Ectodermal cell (in vitro differentiated cells): ENCODE measurements around the gene TPCN2.

Source experiments
- H3K27ac ChIP-seq: 2 replicates; pipeline ENCODE4 v1.7.0; 2013; ENCODE audit warnings: mild to moderate bottlenecking, low read depth, low read length; ENCODE audit not compliant: insufficient read depth, poor library complexity, severe bottlenecking
- H3K27me3 ChIP-seq: 2 replicates; pipeline ENCODE4 v1.7.0; 2013; ENCODE audit warnings: mild to moderate bottlenecking, low read length; ENCODE audit not compliant: insufficient read depth, control insufficient read depth, poor library complexity, severe bottlenecking
- H3K36me3 ChIP-seq: one replicate; pipeline ENCODE4 v1.7.0; 2013; ENCODE audit warnings: low read length; ENCODE audit not compliant: control insufficient read depth, insufficient read depth
- H3K4me1 ChIP-seq: one replicate; pipeline ENCODE4 v1.7.0; 2013; ENCODE audit warnings: low read length; ENCODE audit not compliant: control insufficient read depth, insufficient read depth
- H3K4me3 ChIP-seq: 2 replicates; pipeline ENCODE4 v1.7.0; 2013; ENCODE audit warnings: low read depth, low read length, control low read depth; ENCODE audit not compliant: insufficient read depth
- H3K9me3 ChIP-seq: 2 replicates; pipeline ENCODE4 v1.7.0; 2013; ENCODE audit warnings: mild to moderate bottlenecking, low read length, moderate library complexity; ENCODE audit not compliant: control insufficient read depth
- WGBS, 2 experiments: methylation state at CpG; one replicate each; pipeline ENCODE4 v1.1.7; 2013; ENCODE audit warnings: missing lambda C conversion rate in 2 of 2; 5-methylcytosine and 5-hydroxymethylcytosine counted together

The TPCN2 gene

GRCh38 chr11:69024509-69024908, 24.2 kb upstream of the TPCN2 start:
- Histone ChIP-seq H3K4me1 (no peaks in the 10 kb centered on the region), H3K4me3 (no peak overlapping the region), H3K27ac (no peak overlapping the region), H3K27me3 (no peaks in the 10 kb centered on the region), H3K9me3 (no peaks in the 10 kb centered on the region), H3K36me3 (no peaks in the 10 kb centered on the region)
- WGBS, 2 experiments, result 95% methylated on average over 6 of the region's 6 CpGs

GRCh38 chr11:69027704-69028372, 20.9 kb upstream of the TPCN2 start:
- Histone ChIP-seq H3K27me3 (no peaks in the 10 kb centered on the region), H3K27ac (no peak overlapping the region), H3K4me1 (no peaks in the 10 kb centered on the region), H3K9me3 (no peaks in the 10 kb centered on the region), H3K36me3 (no peaks in the 10 kb centered on the region), H3K4me3 (no peak overlapping the region)
- WGBS, 2 experiments, result 82 to 86% methylated on average over 9 of the region's 9 CpGs

- Histone ChIP-seq H3K27me3 (no peaks in the 10 kb centered on the region), H3K36me3 (no peaks in the 10 kb centered on the region), H3K4me3 (no peak overlapping the region), H3K4me1 (peaks cover 3% of the 10 kb centered on the region), H3K27ac (no peak overlapping the region), H3K9me3 (no peaks in the 10 kb centered on the region)
- WGBS, 2 experiments, result 88 to 94% methylated on average over 6 of the region's 6 CpGs
Measured at GRCh38 chr11:69030301-69030700, 18.4 kb upstream of the TPCN2 start.

DNA sequence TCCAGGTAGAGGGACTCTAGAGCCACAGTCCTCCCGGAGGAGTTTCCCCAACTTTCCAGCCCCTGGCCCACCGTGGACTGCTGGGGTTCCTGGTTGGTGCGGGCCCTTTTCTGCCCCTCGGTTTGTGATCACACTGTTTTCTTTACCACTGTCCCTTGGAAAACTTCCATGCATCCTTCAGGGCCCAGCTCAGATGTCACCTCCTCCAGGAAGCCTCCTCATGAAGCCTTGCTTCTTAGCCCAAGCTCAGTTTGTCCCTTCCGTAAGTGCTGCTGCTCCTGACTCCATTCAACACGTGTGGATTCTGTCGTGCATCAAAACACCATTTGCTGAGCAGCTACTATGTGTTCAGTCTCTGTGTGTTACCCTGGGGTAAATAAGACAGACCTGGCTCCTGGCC, 15.9 kb upstream of the TPCN2 start:
- 86 to 90% methylated on average over 7 of the region's 7 CpGs for WGBS, 2 experiments

GRCh38 chr11:69033431-69033830, 15.3 kb upstream of the TPCN2 start:
- Histone ChIP-seq H3K9me3 (no peaks in the 10 kb centered on the region), H3K27me3 (no peaks in the 10 kb centered on the region), H3K36me3 (no peaks in the 10 kb centered on the region), H3K27ac (no peak overlapping the region), H3K4me1 (peaks cover 6% of the 10 kb centered on the region), H3K4me3 (no peak overlapping the region)
- 89 to 93% methylated on average over 11 of the region's 11 CpGs for WGBS, 2 experiments

More for the DNA sequence above, 15.9 kb upstream of the TPCN2 start:
- no peak overlapping the region for H3K4me3 ChIP-seq
- H3K4me1 ChIP-seq, result peaks cover 6% of the 10 kb centered on the region
- no peaks in the 10 kb centered on the region for H3K36me3 ChIP-seq
- H3K27me3 ChIP-seq, result no peaks in the 10 kb centered on the region
- H3K27ac ChIP-seq, result no peak overlapping the region
- H3K9me3 ChIP-seq, result no peaks in the 10 kb centered on the region

DNA sequence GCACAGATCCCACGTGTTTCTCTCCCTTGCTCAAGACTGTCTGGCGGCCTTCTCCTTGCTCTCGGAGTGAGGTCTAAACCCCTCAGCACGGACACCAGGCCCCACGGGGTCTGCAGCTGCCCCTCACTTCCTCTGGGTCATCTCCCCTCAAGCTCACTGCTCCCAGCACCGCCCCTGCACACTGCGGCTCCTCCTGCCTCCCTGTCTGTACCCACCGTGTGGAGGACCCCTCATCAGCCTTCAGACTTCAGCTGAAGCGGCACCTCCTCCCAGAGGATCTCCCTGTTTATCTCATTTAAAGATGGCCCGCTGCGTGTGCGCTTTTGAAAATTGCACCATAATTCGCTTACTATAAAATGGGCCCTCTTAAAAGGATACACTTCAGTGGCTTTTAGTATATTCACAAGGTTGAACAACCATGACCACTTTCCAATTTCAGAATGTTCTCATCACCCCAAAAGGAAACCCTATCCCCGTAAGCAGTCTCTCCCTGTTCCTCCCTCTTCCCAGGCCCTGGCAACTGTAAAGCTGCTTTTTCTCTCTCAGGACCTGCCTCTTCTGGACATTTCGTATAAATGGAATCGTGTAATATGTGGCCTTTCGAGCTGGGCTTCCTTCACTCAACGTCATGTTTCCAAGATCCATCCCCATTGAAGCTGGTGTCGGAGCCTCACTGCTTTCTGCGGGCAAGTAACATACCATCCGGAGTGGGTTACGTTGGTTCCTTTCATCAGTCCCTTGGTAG, 14.4 kb upstream of the TPCN2 start:
- H3K27me3 ChIP-seq, result no peaks in the 10 kb centered on the region
- WGBS, 2 experiments, result 89 to 90% methylated on average over 22 of the region's 22 CpGs
- H3K27ac ChIP-seq, result no peak overlapping the region
- H3K4me1 ChIP-seq, result peaks cover 6% of the 10 kb centered on the region
- no peaks in the 10 kb centered on the region for H3K9me3 ChIP-seq
- no peaks in the 10 kb centered on the region for H3K36me3 ChIP-seq
- no peak overlapping the region for H3K4me3 ChIP-seq

- 72 to 75% methylated on average over 21 of the region's 21 CpGs for WGBS, 2 experiments
Measured at GRCh38 chr11:69035150-69035945, 13.4 kb upstream of the TPCN2 start.

GRCh38 chr11:69035946-69036340, 12.8 kb upstream of the TPCN2 start:
- no peak overlapping the region for H3K4me3 ChIP-seq
- no peaks in the 10 kb centered on the region for H3K36me3 ChIP-seq
- no peak overlapping the region for H3K27ac ChIP-seq
- no peaks in the 10 kb centered on the region for H3K9me3 ChIP-seq
- peaks cover 6% of the 10 kb centered on the region for H3K4me1 ChIP-seq
- 92 to 93% methylated on average over 11 of the region's 11 CpGs for WGBS, 2 experiments
- H3K27me3 ChIP-seq, result no peaks in the 10 kb centered on the region

More at GRCh38 chr11:69035150-69035945, 13.4 kb upstream of the TPCN2 start:
- Histone ChIP-seq H3K36me3 (no peaks in the 10 kb centered on the region), H3K27ac (no peak overlapping the region), H3K9me3 (no peaks in the 10 kb centered on the region), H3K27me3 (no peaks in the 10 kb centered on the region), H3K4me1 (peaks cover 6% of the 10 kb centered on the region), H3K4me3 (no peak overlapping the region)

DNA sequence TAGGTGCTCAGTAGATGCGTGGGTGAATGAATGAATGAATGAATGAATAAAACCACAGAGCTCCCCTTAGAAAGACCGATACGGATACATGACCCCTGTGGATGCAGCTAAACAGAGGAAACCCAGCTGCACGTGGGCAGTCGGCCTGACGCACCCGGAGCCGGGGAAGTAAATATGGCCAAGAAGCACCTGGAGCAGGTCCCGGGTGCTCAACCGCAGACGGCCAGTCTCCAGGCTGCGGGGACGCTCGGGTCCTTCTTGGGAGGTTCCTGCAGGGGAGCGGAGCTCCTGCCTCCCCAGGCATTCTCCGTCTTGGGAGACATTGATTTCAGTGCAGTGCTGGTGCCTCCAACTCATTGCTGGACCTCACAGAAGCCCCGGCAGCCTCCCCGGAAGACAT, 11.7 kb upstream of the TPCN2 start:
- H3K27me3 ChIP-seq, result no peaks in the 10 kb centered on the region
- no peaks in the 10 kb centered on the region for H3K9me3 ChIP-seq
- H3K4me1 ChIP-seq, result peaks cover 6% of the 10 kb centered on the region
- no peak overlapping the region for H3K27ac ChIP-seq
- WGBS, 2 experiments, result 92% methylated on average over 17 to 18 of the region's 18 CpGs
- no peak overlapping the region for H3K4me3 ChIP-seq
- H3K36me3 ChIP-seq, result no peaks in the 10 kb centered on the region

DNA sequence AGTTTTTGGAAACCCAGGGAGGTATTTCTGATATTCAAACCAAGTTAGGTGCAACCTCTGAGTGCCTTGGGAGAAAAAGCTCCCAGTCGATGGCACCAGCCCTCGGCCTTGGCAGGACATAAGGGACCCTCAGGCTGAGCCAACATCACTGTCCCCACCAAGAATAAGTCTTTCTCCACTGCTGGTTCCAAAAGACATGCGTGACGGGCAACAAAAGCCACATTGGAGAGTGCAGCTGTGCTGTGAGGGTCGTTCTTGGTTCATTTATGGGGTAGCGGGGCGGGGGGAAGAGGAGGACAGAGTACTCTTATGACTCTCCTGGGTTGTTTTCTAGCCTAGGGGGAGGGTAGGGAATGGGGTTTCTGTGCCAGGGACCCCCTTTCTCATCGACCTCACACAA, 11.2 kb upstream of the TPCN2 start:
- no peaks in the 10 kb centered on the region for H3K9me3 ChIP-seq
- no peak overlapping the region for H3K27ac ChIP-seq
- H3K4me3 ChIP-seq, result no peak overlapping the region
- WGBS, 2 experiments, result 92 to 94% methylated on average over 8 of the region's 8 CpGs
- peaks cover 6% of the 10 kb centered on the region for H3K4me1 ChIP-seq
- H3K27me3 ChIP-seq, result no peaks in the 10 kb centered on the region
- H3K36me3 ChIP-seq, result no peaks in the 10 kb centered on the region
